Transverse colon (tissue), 3 donors: Measurements from ENCODE around the gene TNPO2.

Experiments
- CTCF ChIP-seq, 5 experiments: fragments of 200-600 bp in 3 of 5; fragments of 450-650 bp in 2 of 5; sonication (generic) in 3 of 5; IDR thresholded peaks; 1 replicate in 2 of 5; 2 replicates in 3 of 5; pipeline ENCODE4 v1.5.1; 2016 to 2017; ENCODE audit warnings: antibody characterized with exemption in 5 of 5, inconsistent platforms in 3 of 5, mild to moderate bottlenecking in 2 of 5, moderate library complexity in 1 of 5
- EP300 ChIP-seq: sonication (generic); formaldehyde crosslinking; IDR thresholded peaks from one replicate; pipeline ENCODE4 v1.6.1; 2017; ENCODE audit warnings: antibody characterized with exemption, low read depth
- POLR2A ChIP-seq: fragments of 450-650 bp; IDR thresholded peaks from one replicate; pipeline ENCODE4 v1.6.1; 2016; ENCODE audit warnings: antibody characterized with exemption, mild to moderate bottlenecking, moderate library complexity

DNA sequence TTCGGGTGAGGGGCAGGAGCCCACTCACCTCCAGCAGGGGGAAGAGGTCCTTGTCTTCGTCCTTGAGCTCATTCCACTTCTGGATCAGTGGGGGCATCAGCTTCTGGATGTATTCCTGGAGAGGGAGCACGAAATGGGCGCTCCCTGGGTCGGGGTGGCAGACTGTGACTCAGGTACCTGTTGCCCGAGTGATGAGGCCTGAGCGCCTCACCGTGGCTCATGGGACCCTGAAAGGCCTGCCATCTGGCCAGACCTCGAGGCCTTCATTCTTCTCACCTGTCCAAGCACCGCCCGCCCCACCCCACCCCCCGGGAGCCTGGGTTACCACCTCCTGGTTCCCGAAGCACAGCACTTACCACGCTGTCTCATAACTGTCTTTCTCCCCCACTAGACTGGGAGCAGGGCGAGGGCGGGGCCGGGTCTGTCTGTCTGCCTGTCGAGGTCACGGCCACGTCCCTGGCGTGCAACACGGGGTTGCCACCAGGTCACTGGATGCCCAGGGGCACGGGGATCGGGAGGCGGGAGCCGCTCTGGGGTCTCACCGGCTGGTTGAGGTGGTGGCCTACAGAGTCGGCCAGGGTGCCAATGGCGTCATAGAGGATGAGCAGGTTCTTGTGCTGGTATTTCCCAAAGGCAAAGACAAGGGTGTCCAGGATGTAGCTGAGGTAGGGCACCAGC, 17.9 kb downstream of the TNPO2 start:
- TF ChIP-seq CTCF (IDR thresholded peaks at IDR 0.05) (no peak), EP300 (no peak), POLR2A (no peak)
